WTC11 (cell line): ENCODE results near the gene IGFBP1.

Experiments
- CTCF ChIP-seq: fragments of 200-600 bp; IDR thresholded peaks from 2 replicates; pipeline ENCODE4 v1.8.0; 2022; ENCODE audit warnings: antibody characterized with exemption
- JAZF1 ChIP-seq: fragments of 250-450 bp; sonication (Bioruptor Pico); IDR thresholded peaks from 2 replicates; pipeline ENCODE4 v1.9.0; 2021; ENCODE audit warnings: moderate library complexity, mild to moderate bottlenecking, inconsistent platforms
- NFYB ChIP-seq: sonication (generic); formaldehyde crosslinking; conservative IDR thresholded peaks from 2 replicates; pipeline ENCODE4 v1.8.0; 2022; ENCODE audit warnings: low read depth, missing genetic modification reagents
- SP1 ChIP-seq: sonication (generic); formaldehyde crosslinking; conservative IDR thresholded peaks from 2 replicates; pipeline ENCODE4 v1.8.1; 2022; ENCODE audit warnings: missing genetic modification reagents
- TF ChIP-seq, protein P1 (sequence below): sonication (generic); formaldehyde crosslinking; IDR thresholded peaks from 2 replicates; pipeline ENCODE4 v1.8.0; 2023; ENCODE audit warnings: missing genetic modification reagents

DNA sequence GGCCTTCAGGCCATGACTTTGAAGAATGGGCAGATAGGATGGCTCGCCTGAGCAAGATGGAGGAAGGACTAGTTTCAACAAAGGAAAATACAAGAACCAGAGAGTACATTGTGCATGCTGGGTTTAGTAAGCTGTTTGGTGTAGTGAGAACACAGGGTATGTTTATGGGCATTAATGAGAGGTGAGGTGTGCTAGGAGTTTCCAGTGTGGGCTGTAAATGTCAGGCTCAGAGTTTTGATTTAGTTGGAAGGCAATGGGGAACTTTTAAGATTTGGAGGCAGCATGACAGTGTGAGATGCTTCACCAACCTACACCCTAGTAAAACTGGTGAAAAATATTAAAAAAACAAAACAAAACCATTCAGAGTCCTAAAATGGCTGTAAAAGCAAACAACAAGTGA lies 13.3 kb downstream of the IGFBP1 start:
- TF ChIP-seq CTCF, result no peak
- no peak for TF ChIP-seq JAZF1
- no peak for TF ChIP-seq SP1 (CRISPR knock-in tag)
- TF ChIP-seq, protein P1, sequence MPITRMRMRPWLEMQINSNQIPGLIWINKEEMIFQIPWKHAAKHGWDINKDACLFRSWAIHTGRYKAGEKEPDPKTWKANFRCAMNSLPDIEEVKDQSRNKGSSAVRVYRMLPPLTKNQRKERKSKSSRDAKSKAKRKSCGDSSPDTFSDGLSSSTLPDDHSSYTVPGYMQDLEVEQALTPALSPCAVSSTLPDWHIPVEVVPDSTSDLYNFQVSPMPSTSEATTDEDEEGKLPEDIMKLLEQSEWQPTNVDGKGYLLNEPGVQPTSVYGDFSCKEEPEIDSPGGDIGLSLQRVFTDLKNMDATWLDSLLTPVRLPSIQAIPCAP (CRISPR knock-in tag), result no peak
- no peak for TF ChIP-seq NFYB (CRISPR knock-in tag)
